H1 (cell line): ENCODE data around the gene SUOX. TPM values are rescaled to one million over a fixed set of nuclear protein-coding genes. Genes with fewer than 3 reads are reported as not detected.

Experiments used
- SIX5 ChIP-seq: IDR thresholded peaks from 2 replicates; pipeline ENCODE4 v1.6.1; 2011; ENCODE audit warnings: mild to moderate bottlenecking, low read depth, low read length
- TAF1 ChIP-seq: IDR thresholded peaks from 2 replicates; pipeline ENCODE4 v1.6.1; 2011; ENCODE audit warnings: mild to moderate bottlenecking, low read depth, low read length
- polyA plus RNA-seq, 7 experiments: library from polyadenylated mRNA; depleted of rRNA in 3 of 7; stranded (reverse) in 5 of 7; unstranded in 2 of 7; fragments of >200 nt in 5 of 7; fragments of 200-250 nt in 2 of 7; gene quantifications; 1 replicate in 5 of 7; 2 replicates in 1 of 7; 4 replicates in 1 of 7; pipeline versions ENCODE4 v1.2.1 to v1.2.3, GENCODE V29; 2011 to 2013; ENCODE audit warnings: missing spikeins in 2 of 7, mixed read lengths in 2 of 7
- total RNA-seq: library from RNA; stranded (reverse); fragmentation: NEBNext Ultra II Directional; extraction: Animal tissue kit (Norgen Biotek cat#: 25700); gene quantifications from 2 replicates; pipeline ENCODE4 v1.2.1, GENCODE V29; 2021

The SUOX gene
- total and polyA plus RNA-seq, 2 of the 8 experiments (the other 6 are each of a cell fraction or from before 2014, with no cell fraction given), result 22.5 to 31.3 TPM

- TF ChIP-seq TAF1 (peak; percentile 64), SIX5 (no peak)
These were observed 30.4 kb upstream of the SUOX start, which contains the start of gene CDK2 (continued) for GRCh38 chr12:55966408-55967281.
